ENCODE data around the gene NTRK1. TPM values are rescaled to one million over a fixed set of nuclear protein-coding genes. Genes with fewer than 3 reads are reported as not detected.

The NTRK1 gene
- total RNA-seq, 4 donors from 2014 or later = 0.23 TPM; not detected in 3

DNA sequence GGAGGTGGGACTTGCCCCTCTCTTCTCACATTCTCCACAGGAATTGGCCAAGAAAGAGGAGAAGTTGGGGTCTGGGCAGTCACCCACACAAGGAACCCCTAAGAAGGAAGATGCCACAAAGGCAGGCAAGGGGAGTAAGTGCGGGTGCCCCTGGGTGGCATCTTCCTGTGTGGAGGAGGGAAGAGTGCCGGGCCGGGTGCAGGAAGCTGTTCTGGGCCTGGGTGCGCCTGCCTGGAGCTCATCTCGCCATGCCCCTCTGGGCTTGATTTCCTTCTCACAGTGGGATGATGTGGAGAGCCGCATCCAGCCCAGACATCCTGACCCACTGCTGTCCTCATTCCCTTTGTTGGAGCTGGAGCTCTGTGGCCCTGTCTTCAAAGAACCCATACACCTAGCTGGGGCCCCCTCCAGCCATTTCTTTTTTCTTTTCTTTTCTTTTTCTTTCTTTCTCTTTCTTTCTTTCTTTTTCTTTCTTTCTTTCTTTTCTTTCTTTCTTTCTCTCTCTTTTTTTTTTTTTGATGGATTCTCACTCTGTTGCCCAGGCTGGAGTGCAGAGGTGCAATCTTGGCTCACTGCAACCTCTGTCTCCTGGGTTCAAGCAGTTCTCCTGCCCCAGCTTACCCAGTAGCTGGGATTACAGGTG, 69.1 kb downstream of the NTRK1 start:
- intact Hi-C loops (cut with DNase I; ENCODE audit: low total_unique reads) = no loop called here
- H3K4me3 ChIP-seq (ENCODE audit: low read depth, poor library complexity, severe bottlenecking) = no peak overlapping the region
- no peak for DNase-seq (ENCODE audit: low spot score in 2 of 2)
- no peak for TF ChIP-seq CTCF (IDR thresholded peaks at IDR 0.05)
- no peak for TF ChIP-seq POLR2A (IDR thresholded peaks at IDR 0.05)
- WGBS, 2 donors = 40 to 47% methylated on average over 6 of the region's 6 CpGs

GRCh38 chr1:156930483-156930882, 69.8 kb downstream of the NTRK1 start:
- DNase-seq (ENCODE audit: low spot score in 2 of 2) = no peak
- no peak for TF ChIP-seq POLR2A (IDR thresholded peaks at IDR 0.05)
- TF ChIP-seq CTCF (IDR thresholded peaks at IDR 0.05) = no peak
- WGBS, 2 donors = 49 to 50% methylated on average over 4 of the region's 4 CpGs
- intact Hi-C loops (cut with DNase I; ENCODE audit: low total_unique reads) = no loop called here
- no peak overlapping the region for H3K4me3 ChIP-seq (ENCODE audit: low read depth, poor library complexity, severe bottlenecking)

Other genes with a start within 250 kb of the NTRK1 start
- gene HAPLN2, start 241.4 kb upstream of the NTRK1 start, total RNA-seq = 1 to 10 TPM in 1 of 4 donors, under 1 TPM in 2, not detected in 1; 0.68 to 1.0 (median 0.80) TPM
- gene BCAN, start 218.7 kb upstream of the NTRK1 start, total RNA-seq = 10 to 100 TPM; 21.9 to 50.1 (median 26.0) TPM
- 1 to 10 TPM; 2.4 to 8.9 (median 5.0) TPM for gene NES, start 183.5 kb upstream of the NTRK1 start, total RNA-seq
- 100 to 1,000 TPM in 1 of 4 donors, 10 to 100 TPM in 3; 67.9 to 103 (median 96.1) TPM for gene CRABP2, start 155.3 kb upstream of the NTRK1 start, total RNA-seq
- gene METTL25B, start 132.4 kb upstream of the NTRK1 start, total RNA-seq = 10 to 100 TPM; 20.3 to 39.0 (median 28.2) TPM
- gene ISG20L2, start 132.1 kb upstream of the NTRK1 start, total RNA-seq = 10 to 100 TPM; 13.4 to 21.4 (median 16.7) TPM
- 10 to 100 TPM; 34.0 to 44.9 (median 41.5) TPM for gene MRPL24, start 119.8 kb upstream of the NTRK1 start, total RNA-seq
- 100 to 1,000 TPM; 210 to 233 (median 222) TPM for gene HDGF, start 109.2 kb upstream of the NTRK1 start, total RNA-seq
- 10 to 100 TPM; 35.4 to 45.6 (median 38.8) TPM for gene PRCC, start 93.3 kb upstream of the NTRK1 start, total RNA-seq
- gene SH2D2A, start 44.0 kb upstream of the NTRK1 start, total RNA-seq = 1 to 10 TPM in 1 of 4 donors, not detected in 3; 1.5 TPM
- not detected for gene INSRR, start 1.7 kb upstream of the NTRK1 start, total RNA-seq
- gene PEAR1, start 32.9 kb downstream of the NTRK1 start, total RNA-seq = 10 to 100 TPM in 1 of 4 donors, 1 to 10 TPM in 3; 2.1 to 10.2 (median 6.6) TPM
- not detected for gene LRRC71, start 59.8 kb downstream of the NTRK1 start, total RNA-seq
- 10 to 100 TPM; 16.3 to 30.9 (median 27.3) TPM for gene ARHGEF11, start 184.9 kb downstream of the NTRK1 start, total RNA-seq
- not detected for gene ETV3L, start 238.9 kb downstream of the NTRK1 start, total RNA-seq

Measured in lower leg skin (tissue), 4 donors.